MM.1S (cell line): Measurements from ENCODE around the gene TDRD12.

Experiments
- EZH2 ChIP-seq: fragments of 300-600 bp; sonication (generic); optimal IDR thresholded peaks from 2 replicates; pipeline ENCODE3; 2017; ENCODE audit warnings: low read depth, mild to moderate bottlenecking, antibody characterized with exemption, low read length, mixed read lengths
- EZH2phosphoT487 ChIP-seq: fragments of 300-600 bp; sonication (generic); IDR thresholded peaks from 2 replicates; pipeline ENCODE4 v1.6.1; 2018; ENCODE audit warnings: antibody characterized with exemption, low read length
- TF ChIP-seq, protein P1 (sequence below): fragments of 300-600 bp; sonication (generic); IDR thresholded peaks from 2 replicates; pipeline ENCODE4 v1.5.1; 2016; ENCODE audit warnings: antibody characterized with exemption, low read length, mixed read lengths

DNA sequence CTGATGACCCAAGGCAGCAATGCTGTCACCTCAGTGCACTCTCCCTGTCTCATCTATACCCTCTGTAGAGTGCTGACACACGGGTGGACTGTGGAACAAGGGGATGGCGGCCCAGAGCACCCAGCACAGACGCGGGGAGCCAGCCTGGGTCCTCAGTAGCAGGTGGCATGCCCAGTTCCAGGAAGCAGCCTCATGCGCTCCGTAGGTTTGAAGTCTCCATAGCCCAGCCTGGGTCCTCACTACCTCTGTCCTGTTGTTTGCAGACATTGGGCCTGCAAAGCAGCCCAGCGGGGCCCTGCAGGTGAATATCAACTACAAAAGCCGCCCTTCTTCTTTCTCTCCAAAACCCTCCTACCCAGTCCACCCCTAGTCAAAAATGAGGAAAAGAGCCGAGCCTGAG lies 155.0 kb downstream of the TDRD12 start:
- TF ChIP-seq, protein P1, sequence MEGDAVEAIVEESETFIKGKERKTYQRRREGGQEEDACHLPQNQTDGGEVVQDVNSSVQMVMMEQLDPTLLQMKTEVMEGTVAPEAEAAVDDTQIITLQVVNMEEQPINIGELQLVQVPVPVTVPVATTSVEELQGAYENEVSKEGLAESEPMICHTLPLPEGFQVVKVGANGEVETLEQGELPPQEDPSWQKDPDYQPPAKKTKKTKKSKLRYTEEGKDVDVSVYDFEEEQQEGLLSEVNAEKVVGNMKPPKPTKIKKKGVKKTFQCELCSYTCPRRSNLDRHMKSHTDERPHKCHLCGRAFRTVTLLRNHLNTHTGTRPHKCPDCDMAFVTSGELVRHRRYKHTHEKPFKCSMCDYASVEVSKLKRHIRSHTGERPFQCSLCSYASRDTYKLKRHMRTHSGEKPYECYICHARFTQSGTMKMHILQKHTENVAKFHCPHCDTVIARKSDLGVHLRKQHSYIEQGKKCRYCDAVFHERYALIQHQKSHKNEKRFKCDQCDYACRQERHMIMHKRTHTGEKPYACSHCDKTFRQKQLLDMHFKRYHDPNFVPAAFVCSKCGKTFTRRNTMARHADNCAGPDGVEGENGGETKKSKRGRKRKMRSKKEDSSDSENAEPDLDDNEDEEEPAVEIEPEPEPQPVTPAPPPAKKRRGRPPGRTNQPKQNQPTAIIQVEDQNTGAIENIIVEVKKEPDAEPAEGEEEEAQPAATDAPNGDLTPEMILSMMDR, result no peak
- no peak for TF ChIP-seq EZH2
- TF ChIP-seq EZH2phosphoT487, result no peak
